Naive thymus-derived CD8-positive, alpha-beta T cell (primary cell): Measurements from ENCODE around the gene ITPK1. TPM values are rescaled to one million over a fixed set of nuclear protein-coding genes. Genes with fewer than 3 reads are reported as not detected.
A peak's percentile ranks its signal among the peaks of the same experiment; 100 is the strongest.

Source experiments
- ATAC-seq, 2 donors: fragments of 150-1000 bp; cut with Tn5 transposase in 1 of 2; sonication (Bioruptor Pico), chemical (Tn5 transposase) in 1 of 2; 1 replicate in 1 of 2; 2 replicates in 1 of 2; pipeline ENCODE4 v1.10.0; 2021; ENCODE audit warnings: mild to moderate bottlenecking in 2 of 2, moderate library complexity in 2 of 2
- POLR2A ChIA-PET: fragments of 350-600 bp; sonication (Branson Sonifier 250); formaldehyde crosslinking; loops from one replicate; lab custom pipeline; 2021; ENCODE audit warnings: antibody characterized with exemption; lab: Charles Lee
- DNase-seq, 10 donors: peaks; one replicate each; pipeline versions ENCODE4 v3.0.0 to v3.0.0-alpha.2; 2020 to 2022
- H3K27ac Mint-ChIP-seq, 10 donors: one replicate each; pipeline ENCODE4 v1.8.0; 2020 to 2022; ENCODE audit warnings: mild to moderate bottlenecking in 10 of 10, mixed read lengths in 10 of 10, moderate library complexity in 4 of 10, inconsistent platforms in 1 of 10
- H3K27me3 Mint-ChIP-seq, 5 donors: one replicate each; pipeline ENCODE4 v1.8.0; 2021 to 2022; ENCODE audit warnings: mixed read lengths in 5 of 5
- H3K36me3 Mint-ChIP-seq, 3 donors: one replicate each; pipeline ENCODE4 v1.8.0; 2020 to 2022; ENCODE audit warnings: mixed read lengths in 3 of 3, mild to moderate bottlenecking in 2 of 3, inconsistent platforms in 1 of 3
- H3K4me1 Mint-ChIP-seq, 4 donors: one replicate each; pipeline ENCODE4 v1.8.0; 2021 to 2022; ENCODE audit warnings: mixed read lengths in 4 of 4
- H3K4me3 Mint-ChIP-seq, 10 donors: one replicate each; pipeline ENCODE4 v1.8.0; 2020 to 2022; ENCODE audit warnings: mild to moderate bottlenecking in 10 of 10, mixed read lengths in 10 of 10, moderate library complexity in 6 of 10, inconsistent platforms in 1 of 10
- H3K9me3 Mint-ChIP-seq, 9 donors: one replicate each; pipeline ENCODE4 v1.8.0; 2020 to 2022; ENCODE audit warnings: mixed read lengths in 9 of 9, mild to moderate bottlenecking in 3 of 9, inconsistent platforms in 1 of 9, moderate library complexity in 1 of 9
- polyA plus RNA-seq, 3 donors: library from polyadenylated mRNA; unstranded; fragments of 300-500 nt; fragmentation: Illumina TruSeq; gene quantifications; one replicate each; pipeline ENCODE4 v1.2.3, GENCODE V29; 2021
- total RNA-seq, 8 experiments: library from RNA in 2 of 8; stranded (reverse) in 2 of 8; gene quantifications; one replicate each; pipeline ENCODE4 v1.2.3 and lab custom pipeline; 2021 to 2026

Gene ITPK1
- total and polyA plus RNA-seq, 5 experiments from 2014 or later, result 25.3 to 41.1 (median 33.1) TPM

DNA sequence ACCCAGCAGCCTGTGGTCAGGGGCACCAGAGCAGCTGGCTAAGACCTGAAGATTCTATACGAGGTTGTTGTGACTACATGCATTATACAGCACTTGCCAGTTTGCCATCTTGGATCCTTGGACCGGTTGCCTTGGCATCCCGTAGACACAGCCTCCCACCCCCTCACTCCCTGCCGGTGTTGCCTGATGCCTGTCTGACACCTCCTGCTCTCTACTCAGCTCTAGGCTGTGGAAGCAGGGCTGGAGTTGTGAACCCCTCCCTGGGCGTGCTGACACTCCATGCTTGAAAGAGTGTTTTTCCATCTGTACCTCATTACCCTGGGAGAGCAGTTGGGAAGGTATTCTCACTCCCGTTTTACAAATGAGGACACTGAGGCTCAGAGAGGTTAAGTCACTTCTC lies 190.3 kb downstream of the ITPK1 start:
- POLR2A ChIA-PET, result no interaction called here
- ATAC-seq (no peak), DNase-seq (no peak)
- Mint-ChIP-seq H3K4me3 (no peak overlapping the region), H3K27me3 (peaks cover 13 to 46% (median 24%) of the 10 kb centered on the region in 5 donors), H3K9me3 (peaks cover 0 to 14% (median 0%) of the 10 kb centered on the region in 9 donors), H3K27ac (peak overlapping the region in 1 of 10 donors; percentile 19), H3K36me3 (peaks cover 0 to 5% (median 3%) of the 10 kb centered on the region in 3 donors), H3K4me1 (peaks cover 0 to 9% (median 3%) of the 10 kb centered on the region in 4 donors)

DNA sequence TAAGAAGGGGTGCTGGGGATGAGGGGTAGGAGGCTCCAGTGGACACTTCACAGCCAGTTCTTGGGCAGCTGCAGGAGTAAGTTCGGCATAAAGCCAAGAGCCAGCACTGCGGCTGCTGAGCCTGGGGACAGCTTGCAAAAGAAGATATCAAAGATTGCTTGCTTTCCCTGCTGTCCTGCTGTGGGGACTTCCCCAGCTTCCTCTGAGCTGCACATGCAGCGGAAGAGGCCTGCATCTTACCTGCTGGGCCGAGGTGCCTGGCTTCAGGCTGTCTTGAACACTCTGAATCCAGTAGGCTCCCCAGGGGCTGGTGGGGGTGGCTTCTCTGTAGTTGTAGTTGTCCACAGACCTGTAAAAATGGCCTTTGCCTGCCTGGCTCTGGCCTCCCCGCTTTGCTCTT lies 191.5 kb downstream of the ITPK1 start:
- POLR2A ChIA-PET, result no interaction called here
- Mint-ChIP-seq H3K27me3 (peaks cover 14 to 55% (median 27%) of the 10 kb centered on the region in 5 donors), H3K4me1 (peaks cover 0 to 9% (median 3%) of the 10 kb centered on the region in 4 donors), H3K4me3 (peak overlapping the region in 1 of 10 donors; percentile 63), H3K9me3 (peaks cover 0 to 14% (median 0%) of the 10 kb centered on the region in 9 donors), H3K27ac (no peak overlapping the region), H3K36me3 (peaks cover 0 to 5% (median 3%) of the 10 kb centered on the region in 3 donors)
- DNase-seq, result no peak
- no peak for ATAC-seq

DNA sequence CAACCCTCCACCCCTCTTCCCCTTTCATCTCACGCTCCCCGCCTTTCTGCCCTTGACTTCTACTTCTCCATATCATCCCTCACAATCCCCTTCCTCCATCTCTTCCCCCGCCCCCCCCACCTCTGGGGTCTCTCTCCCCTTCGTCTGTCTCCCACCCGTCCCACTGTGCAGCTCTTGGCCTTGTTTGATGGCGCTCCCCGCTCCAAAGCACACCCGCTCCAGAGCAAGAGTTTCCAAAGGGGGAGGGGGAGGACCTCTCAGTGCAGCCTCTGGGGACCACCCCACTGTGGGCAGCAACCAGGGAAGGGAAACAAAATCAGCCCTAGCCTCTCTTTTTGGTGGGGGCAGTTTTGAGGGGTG lies 192.0 kb downstream of the ITPK1 start:
- peaks cover 0 to 9% (median 3%) of the 10 kb centered on the region in 4 donors for H3K4me1 Mint-ChIP-seq
- H3K27ac Mint-ChIP-seq, result no peak overlapping the region
- no peak overlapping the region for H3K4me3 Mint-ChIP-seq
- peaks cover 14 to 60% (median 29%) of the 10 kb centered on the region in 5 donors for H3K27me3 Mint-ChIP-seq
- peaks cover 0 to 14% (median 0%) of the 10 kb centered on the region in 9 donors for H3K9me3 Mint-ChIP-seq
- no peak for DNase-seq
- peaks cover 0 to 5% (median 3%) of the 10 kb centered on the region in 3 donors for H3K36me3 Mint-ChIP-seq
- POLR2A ChIA-PET, result no interaction called here
- no peak for ATAC-seq

DNA sequence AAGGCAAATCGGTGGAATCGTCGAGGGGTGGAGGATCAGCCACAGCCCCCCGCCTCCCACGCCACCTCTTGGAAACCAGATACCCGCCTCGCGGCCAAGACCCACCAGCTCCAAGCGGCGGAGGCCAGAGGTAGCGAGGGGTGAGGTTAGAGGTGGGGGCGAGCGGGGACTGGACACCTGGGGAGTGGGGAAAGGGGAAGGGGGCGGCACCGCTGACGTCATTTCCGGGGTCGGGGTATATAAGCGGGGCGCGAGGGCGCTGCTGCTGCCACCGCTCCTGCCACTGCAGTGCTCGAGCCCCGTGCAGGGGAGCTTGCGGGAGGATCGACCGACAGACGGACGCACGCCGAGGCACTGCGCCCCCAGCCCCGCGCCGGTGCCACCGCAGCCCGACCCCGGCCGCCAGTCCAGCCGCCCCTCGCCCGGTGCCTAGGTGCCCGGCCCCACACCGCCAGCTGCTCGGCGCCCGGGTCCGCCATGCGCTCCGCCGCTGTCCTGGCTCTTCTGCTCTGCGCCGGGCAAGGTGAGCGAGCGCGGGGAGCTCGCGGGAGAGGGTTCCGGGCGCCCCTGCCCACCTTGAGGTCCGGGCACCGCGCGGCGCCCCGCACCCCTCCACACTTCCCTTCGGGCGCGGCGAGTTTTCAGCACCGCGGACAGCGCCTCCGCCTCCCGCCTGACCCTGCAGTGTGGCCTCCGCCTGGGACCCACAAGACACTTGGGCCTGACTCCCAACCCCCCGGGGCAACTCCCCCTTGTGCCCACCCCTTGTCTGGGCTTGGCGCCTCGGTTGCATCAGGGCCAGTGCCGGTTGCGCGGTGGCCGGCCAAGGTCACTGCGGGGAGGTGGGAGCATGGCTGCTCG lies 192.6 kb downstream of the ITPK1 start, which contains the start of gene CHGA:
CHGA (plus strand) TSS at position 268 of the 861 bp plus-strand sequence; CDS start at position 478, 210 bp downstream.
- ATAC-seq (peak; percentile 72 to 86), DNase-seq (peak in 9 of 10 donors; percentile 39 to 74 (median 48))
- Mint-ChIP-seq H3K27me3 (peaks cover 14 to 66% (median 34%) of the 10 kb centered on the region in 5 donors), H3K9me3 (peaks cover 0 to 14% (median 0%) of the 10 kb centered on the region in 9 donors), H3K27ac (no peak within 1 kb of the TSS), H3K36me3 (peaks cover 0 to 5% (median 3%) of the 10 kb centered on the region in 3 donors), H3K4me1 (peaks cover 0 to 9% (median 3%) of the 10 kb centered on the region in 4 donors), H3K4me3 (peak within 1 kb of the TSS in 3 of 10 donors; percentile 31 to 45 (median 42))
- POLR2A ChIA-PET, result no interaction called here

DNA sequence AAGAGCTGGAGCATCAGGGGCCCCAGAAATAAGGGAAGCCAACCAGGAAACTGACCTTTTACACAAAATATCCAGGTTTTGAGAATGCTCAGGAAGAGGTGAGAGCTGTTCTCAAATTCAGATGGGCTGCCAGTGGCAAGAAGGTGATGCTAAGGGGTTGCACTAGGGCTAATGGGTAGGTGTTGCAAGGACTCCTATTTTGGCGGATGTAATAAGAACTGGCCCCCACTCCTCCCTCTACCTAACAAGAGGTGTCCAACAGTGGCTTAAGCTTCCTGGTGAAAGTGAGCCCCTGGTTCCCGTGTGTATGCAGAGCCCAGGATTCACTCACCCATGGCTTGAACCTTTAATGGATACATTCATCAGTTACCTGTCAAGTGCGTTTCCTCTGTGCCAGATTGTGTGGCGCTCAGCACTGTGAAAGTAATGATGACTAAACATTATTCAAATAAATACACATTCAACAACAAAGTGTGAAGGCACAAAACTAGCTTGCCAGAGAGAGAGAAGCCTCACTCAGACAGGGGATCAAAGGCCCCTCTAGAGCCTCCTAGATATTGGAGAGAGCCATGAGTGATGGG lies 193.5 kb downstream of the ITPK1 start:
- Mint-ChIP-seq H3K27me3 (peaks cover 15 to 75% (median 34%) of the 10 kb centered on the region in 5 donors), H3K4me3 (peak overlapping the region in 1 of 10 donors; percentile 42), H3K9me3 (peaks cover 0 to 14% (median 0%) of the 10 kb centered on the region in 9 donors), H3K4me1 (peaks cover 0 to 9% (median 3%) of the 10 kb centered on the region in 4 donors), H3K36me3 (peaks cover 0 to 5% (median 3%) of the 10 kb centered on the region in 3 donors), H3K27ac (no peak overlapping the region)
- no peak for DNase-seq
- no peak for ATAC-seq
- POLR2A ChIA-PET, result no interaction called here

DNA sequence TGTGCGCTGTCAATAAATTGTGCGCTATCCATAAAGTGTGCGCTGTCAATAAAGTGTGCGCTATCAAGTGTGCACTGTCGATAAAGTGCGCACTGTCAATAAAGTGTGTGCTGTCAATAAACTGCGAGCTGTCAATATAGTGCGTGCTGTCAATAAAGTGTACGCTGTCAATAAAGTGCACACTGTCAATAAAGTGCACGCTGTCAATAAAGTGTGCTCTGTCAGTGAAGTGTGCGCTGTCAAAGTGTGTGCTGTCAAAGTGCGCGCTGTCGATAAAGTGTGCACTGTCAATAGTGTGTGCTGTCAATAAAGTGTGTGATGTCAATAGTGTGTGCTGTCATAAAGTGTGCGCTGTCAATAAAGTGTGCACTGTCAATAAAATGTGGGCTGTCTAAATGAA lies 195.7 kb downstream of the ITPK1 start:
- DNase-seq (no peak), ATAC-seq (no peak)
- Mint-ChIP-seq H3K4me1 (peaks cover 0 to 9% (median 2%) of the 10 kb centered on the region in 4 donors), H3K9me3 (peaks cover 0 to 17% (median 0%) of the 10 kb centered on the region in 9 donors), H3K4me3 (no peak overlapping the region), H3K27me3 (peaks cover 14 to 78% (median 38%) of the 10 kb centered on the region in 5 donors), H3K36me3 (peaks cover 0 to 5% (median 3%) of the 10 kb centered on the region in 3 donors), H3K27ac (no peak overlapping the region)
- POLR2A ChIA-PET, result no interaction called here

DNA sequence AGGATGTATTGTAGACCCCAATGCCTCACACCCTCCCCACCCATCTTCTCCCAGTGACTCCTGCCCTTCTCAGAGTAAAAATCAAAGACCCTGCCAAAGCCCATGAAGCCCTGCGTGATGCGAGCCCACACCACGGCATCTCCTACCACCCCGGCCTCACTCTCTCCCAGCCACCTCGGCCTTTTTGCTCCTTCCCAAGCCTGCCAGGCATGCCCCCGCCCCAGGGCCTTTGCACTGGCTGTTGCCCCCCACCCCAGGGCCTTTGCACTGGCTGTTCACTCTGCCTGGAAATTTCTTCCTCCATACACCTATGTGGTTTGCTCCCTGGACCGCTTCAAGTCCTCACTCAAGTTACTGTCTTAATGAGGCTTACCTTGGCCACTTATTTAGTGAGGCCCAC lies 197.8 kb downstream of the ITPK1 start:
- H3K27ac Mint-ChIP-seq, result peak overlapping the region in 1 of 10 donors; percentile 40
- H3K4me1 Mint-ChIP-seq, result peaks cover 0 to 4% (median under 1%) of the 10 kb centered on the region in 4 donors
- peaks cover 14 to 77% (median 42%) of the 10 kb centered on the region in 5 donors for H3K27me3 Mint-ChIP-seq
- H3K4me3 Mint-ChIP-seq, result no peak overlapping the region
- H3K36me3 Mint-ChIP-seq, result peaks cover 0 to 5% (median 0%) of the 10 kb centered on the region in 3 donors
- peaks cover 0 to 24% (median 0%) of the 10 kb centered on the region in 9 donors for H3K9me3 Mint-ChIP-seq
- POLR2A ChIA-PET, result no interaction called here
- peak in 1 of 10 donors; percentile 11 for DNase-seq
- no peak for ATAC-seq

DNA sequence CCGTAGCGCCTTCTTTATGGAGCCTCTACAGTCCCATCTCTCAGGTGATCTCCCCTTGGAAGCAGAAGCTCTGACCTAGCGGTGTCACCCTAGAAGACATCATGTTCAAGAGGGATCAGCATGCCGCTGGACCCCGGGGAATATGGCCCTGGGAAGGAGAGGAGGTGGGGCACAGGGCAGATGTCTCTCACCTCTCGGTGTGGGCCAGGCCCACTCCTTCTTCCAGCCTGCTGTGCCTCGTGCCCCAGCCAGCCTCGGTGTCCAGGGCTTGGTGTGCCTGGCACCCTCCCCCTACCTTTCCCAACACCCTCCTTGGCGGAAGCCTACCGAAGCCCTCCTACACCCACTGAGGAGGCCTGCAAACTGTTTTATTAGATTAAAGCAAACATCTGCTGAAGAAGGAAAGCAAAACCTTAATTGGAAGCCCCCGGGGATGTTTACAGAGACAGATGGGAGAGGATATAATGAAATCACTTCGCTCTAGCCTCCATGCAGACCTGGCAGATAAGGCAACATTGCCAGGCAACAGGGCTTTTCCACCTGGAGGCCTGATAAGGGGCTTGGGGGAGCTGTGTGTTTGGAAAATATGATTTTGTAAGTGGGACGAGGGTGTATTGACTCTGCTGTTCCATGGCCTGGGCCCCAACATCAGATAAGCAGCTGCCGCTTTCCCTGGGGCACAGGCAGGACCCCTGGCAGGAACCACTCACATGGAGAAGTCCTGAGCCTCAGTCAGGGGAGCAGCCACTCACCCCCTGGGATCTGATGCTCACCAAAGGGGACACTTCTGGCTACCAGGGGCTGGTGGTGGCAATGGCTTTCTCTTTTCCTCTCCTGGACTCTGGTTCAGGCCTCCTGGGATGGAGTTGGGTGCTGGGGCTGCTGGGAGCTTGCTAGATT lies 198.4 kb downstream of the ITPK1 start:
- peaks cover 0 to 20% (median 3%) of the 10 kb centered on the region in 9 donors for H3K9me3 Mint-ChIP-seq
- H3K27ac Mint-ChIP-seq, result no peak overlapping the region
- H3K4me1 Mint-ChIP-seq, result no peaks in the 10 kb centered on the region
- peak in 1 of 10 donors; percentile 59 for DNase-seq
- no peak for ATAC-seq
- H3K27me3 Mint-ChIP-seq, result peaks cover 10 to 71% (median 38%) of the 10 kb centered on the region in 5 donors
- no peak overlapping the region for H3K4me3 Mint-ChIP-seq
- POLR2A ChIA-PET, result no interaction called here
- H3K36me3 Mint-ChIP-seq, result peaks cover 0 to 1% (median 0%) of the 10 kb centered on the region in 3 donors

DNA sequence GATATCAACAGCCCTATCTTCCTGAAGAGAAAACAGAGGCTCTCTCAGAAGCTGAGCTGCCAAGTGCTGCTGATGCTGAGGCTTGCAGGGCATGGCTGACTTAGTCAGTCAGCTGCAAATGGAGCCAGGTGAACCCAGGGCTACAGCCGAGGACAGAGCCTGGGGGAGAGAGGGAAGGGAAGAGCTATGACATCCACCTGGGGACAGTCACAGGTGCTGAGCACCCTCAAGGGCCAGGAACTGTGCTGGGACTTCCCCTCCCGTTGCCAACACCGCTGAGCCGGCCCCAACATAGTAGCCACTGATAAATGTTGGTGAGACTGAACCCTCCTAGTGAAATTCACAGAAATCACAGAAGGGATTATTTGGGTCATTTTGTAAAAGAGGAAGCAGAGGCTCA lies 199.5 kb downstream of the ITPK1 start:
- no peaks in the 10 kb centered on the region for H3K36me3 Mint-ChIP-seq
- no peaks in the 10 kb centered on the region for H3K4me1 Mint-ChIP-seq
- H3K27me3 Mint-ChIP-seq, result peaks cover 6 to 61% (median 28%) of the 10 kb centered on the region in 5 donors
- no peak overlapping the region for H3K4me3 Mint-ChIP-seq
- POLR2A ChIA-PET, result no interaction called here
- ATAC-seq (no peak), DNase-seq (peak in 1 of 10 donors; percentile 52)
- peaks cover 0 to 10% (median 0%) of the 10 kb centered on the region in 9 donors for H3K9me3 Mint-ChIP-seq
- H3K27ac Mint-ChIP-seq, result no peak overlapping the region

DNA sequence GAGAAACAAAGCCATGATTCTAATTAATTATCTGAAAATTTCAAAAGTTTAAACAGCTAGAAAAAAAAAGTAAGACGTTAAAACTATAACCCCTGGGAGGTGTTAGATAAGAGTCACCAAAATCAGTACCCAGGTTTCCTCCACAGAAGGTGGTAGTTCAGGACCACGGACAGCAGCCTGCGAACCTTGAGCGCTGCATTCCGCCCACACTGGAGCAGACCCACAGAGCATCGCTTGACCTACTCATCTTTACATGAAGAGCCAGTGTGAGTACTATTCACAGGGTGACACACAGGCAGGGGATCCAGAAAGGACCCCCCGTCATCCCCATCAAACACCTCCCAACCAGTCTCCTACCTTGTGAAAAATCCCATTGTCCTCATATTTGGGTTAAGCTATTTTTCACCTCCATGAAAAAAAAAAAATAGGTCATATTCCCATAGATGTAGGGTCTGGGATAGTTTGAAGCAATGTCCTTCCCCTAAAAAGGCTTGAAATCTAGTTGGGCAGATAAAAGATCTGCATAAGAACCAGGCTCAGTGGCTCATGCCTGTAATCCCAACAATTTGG lies 201.6 kb downstream of the ITPK1 start:
- no peaks in the 10 kb centered on the region for H3K4me1 Mint-ChIP-seq
- no peak overlapping the region for H3K27ac Mint-ChIP-seq
- DNase-seq, result peak in 6 of 10 donors; percentile 9 to 62 (median 23)
- no peaks in the 10 kb centered on the region for H3K36me3 Mint-ChIP-seq
- peaks cover 0 to 10% (median 3%) of the 10 kb centered on the region in 9 donors for H3K9me3 Mint-ChIP-seq
- ATAC-seq, result no peak
- H3K4me3 Mint-ChIP-seq, result no peak overlapping the region
- POLR2A ChIA-PET, result no interaction called here
- peaks cover 2 to 53% (median 22%) of the 10 kb centered on the region in 5 donors for H3K27me3 Mint-ChIP-seq

DNA sequence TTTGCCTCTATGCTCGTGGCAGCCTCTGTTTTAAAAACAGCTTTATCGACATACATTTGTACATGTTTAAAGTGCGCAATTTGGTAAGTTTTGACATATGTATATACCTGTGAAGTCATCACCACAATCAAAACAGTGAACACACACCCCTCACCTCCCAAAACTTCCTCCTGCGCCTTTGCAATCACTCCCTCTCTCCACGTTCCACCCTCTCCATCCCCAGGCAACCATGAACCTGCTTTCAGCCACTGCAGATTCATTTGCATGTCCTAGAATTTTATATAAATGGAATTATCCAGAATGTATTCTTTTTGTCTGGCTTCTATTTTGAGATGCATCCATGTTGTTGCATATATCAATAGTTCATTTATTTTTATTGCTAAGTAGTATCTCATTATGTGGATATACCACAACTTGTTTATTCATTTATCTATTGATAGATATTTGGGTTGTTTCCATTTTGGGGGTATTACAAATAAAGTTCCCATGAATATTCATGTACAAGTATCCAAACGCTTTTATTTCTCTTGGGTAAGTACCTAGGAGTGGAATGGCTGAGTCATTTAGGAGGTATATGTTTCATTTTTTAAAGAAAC lies 208.3 kb downstream of the ITPK1 start:
- H3K4me1 Mint-ChIP-seq, result peaks cover 12 to 21% (median 19%) of the 10 kb centered on the region in 4 donors
- POLR2A ChIA-PET, result no interaction called here
- no peak for ATAC-seq
- peaks cover 0 to 7% (median under 1%) of the 10 kb centered on the region in 9 donors for H3K9me3 Mint-ChIP-seq
- no peak for DNase-seq
- peaks cover 0 to 10% (median 7%) of the 10 kb centered on the region in 5 donors for H3K27me3 Mint-ChIP-seq
- H3K27ac Mint-ChIP-seq, result no peak overlapping the region
- H3K36me3 Mint-ChIP-seq, result no peaks in the 10 kb centered on the region
- H3K4me3 Mint-ChIP-seq, result no peak overlapping the region
